Neuronal stem cell (in vitro differentiated cells): Measurements from ENCODE around the gene OSBPL3.
A peak's percentile ranks its signal among the peaks of the same experiment; 100 is the strongest.

Experiments used
- DNase-seq: peaks from one replicate; pipeline ENCODE4 v3.0.0-alpha.2; 2013; ENCODE audit warnings: low spot score
- H2AFZ ChIP-seq: one replicate; pipeline ENCODE4 v1.6.1; 2013; ENCODE audit warnings: mild to moderate bottlenecking, low read length, inconsistent platforms
- H2AK5ac ChIP-seq: 2 replicates; pipeline ENCODE4 v1.6.1; 2013; ENCODE audit warnings: low read depth, mild to moderate bottlenecking, inconsistent platforms, low read length, moderate library complexity, mixed read lengths
- H2BK120ac ChIP-seq: 2 replicates; pipeline ENCODE4 v1.6.1; 2013; ENCODE audit warnings: low read depth, mild to moderate bottlenecking, inconsistent platforms, low read length, moderate library complexity, mixed read lengths
- H2BK12ac ChIP-seq: one replicate; pipeline ENCODE4 v1.6.1; 2013; ENCODE audit warnings: low read length, inconsistent platforms
- H2BK15ac ChIP-seq: 2 replicates; pipeline ENCODE4 v1.6.1; 2013; ENCODE audit warnings: mild to moderate bottlenecking, low read length, inconsistent platforms, mixed read lengths
- H2BK5ac ChIP-seq: one replicate; pipeline ENCODE4 v1.6.1; 2013; ENCODE audit warnings: inconsistent platforms, mild to moderate bottlenecking, low read length, moderate library complexity
- H3K14ac ChIP-seq: one replicate; pipeline ENCODE4 v1.6.1; 2013; ENCODE audit warnings: low read length, inconsistent platforms
- H3K18ac ChIP-seq: 2 replicates; pipeline ENCODE4 v1.6.1; 2013; ENCODE audit warnings: low read length, inconsistent platforms
- H3K23ac ChIP-seq: 2 replicates; pipeline ENCODE4 v1.6.1; 2013; ENCODE audit warnings: low read depth, mild to moderate bottlenecking, mixed read lengths, low read length, inconsistent platforms; ENCODE audit not compliant: poor library complexity
- H3K27ac ChIP-seq: replicated peaks from 3 replicates; pipeline ENCODE4 v1.5.1; 2013; ENCODE audit warnings: low read length, inconsistent platforms
- H3K27me3 ChIP-seq, 3 experiments: 2 replicates each; pipeline ENCODE4 v1.6.1; 2013; ENCODE audit warnings: low read length in 3 of 3, mild to moderate bottlenecking in 2 of 3, inconsistent platforms in 1 of 3, low read depth in 1 of 3, mixed read lengths in 1 of 3, moderate library complexity in 1 of 3; ENCODE audit not compliant: control insufficient read depth in 3 of 3, insufficient read depth in 3 of 3
- H3K36me3 ChIP-seq, 2 donors: replicated peaks in 1 of 2; 2 replicates each; pipeline ENCODE4 v1.6.1; 2013; ENCODE audit warnings: low read length in 2 of 2; ENCODE audit not compliant: control insufficient read depth in 2 of 2, insufficient read depth in 2 of 2
- H3K4ac ChIP-seq: 2 replicates; pipeline ENCODE4 v1.6.1; 2013; ENCODE audit warnings: inconsistent platforms, mild to moderate bottlenecking, low read length, moderate library complexity
- H3K4me1 ChIP-seq, 2 donors: 1 replicate in 1 of 2; 2 replicates in 1 of 2; pipeline ENCODE4 v1.6.1; 2013; ENCODE audit warnings: low read length in 2 of 2, low read depth in 1 of 2; ENCODE audit not compliant: control insufficient read depth in 2 of 2, insufficient read depth in 1 of 2
- H3K4me2 ChIP-seq: one replicate; pipeline ENCODE4 v1.6.1; 2013; ENCODE audit warnings: mild to moderate bottlenecking, low read length, inconsistent platforms; ENCODE audit not compliant: insufficient read depth, poor library complexity, severe bottlenecking
- H3K4me3 ChIP-seq, 2 donors: 2 replicates each; pipeline ENCODE4 v1.5.1; 2013; ENCODE audit warnings: low read length in 2 of 2, mild to moderate bottlenecking in 2 of 2, inconsistent platforms in 1 of 2, moderate library complexity in 1 of 2
- H3K79me1 ChIP-seq: one replicate; pipeline ENCODE4 v1.6.1; 2013; ENCODE audit warnings: low read depth, mild to moderate bottlenecking, inconsistent platforms, low read length, moderate library complexity
- H3K9ac ChIP-seq: one replicate; pipeline ENCODE4 v1.6.1; 2013; ENCODE audit warnings: mild to moderate bottlenecking, low read depth, low read length, inconsistent platforms; ENCODE audit not compliant: poor library complexity
- H3K9me3 ChIP-seq, 2 donors: replicated peaks in 1 of 2; 2 replicates each; pipeline versions ENCODE3 to v1.6.1; 2013; ENCODE audit warnings: low read length in 2 of 2, mild to moderate bottlenecking in 2 of 2, inconsistent platforms in 1 of 2, low read depth in 1 of 2, mixed read lengths in 1 of 2, moderate library complexity in 1 of 2; ENCODE audit not compliant: control insufficient read depth in 2 of 2, insufficient read depth in 1 of 2
- H4K8ac ChIP-seq: one replicate; pipeline ENCODE4 v1.6.1; 2013; ENCODE audit warnings: low read depth, mild to moderate bottlenecking, inconsistent platforms, low read length, moderate library complexity
- H4K91ac ChIP-seq: one replicate; pipeline ENCODE4 v1.6.1; 2013; ENCODE audit warnings: low read length, low read depth, mild to moderate bottlenecking, inconsistent platforms; ENCODE audit not compliant: poor library complexity
- WGBS, 2 donors: extraction: QIAGEN DNeasy Blood & Tissue Kit; methylation state at CpG; one replicate each; pipeline ENCODE4 v1.1.7; 2013; ENCODE audit warnings: missing lambda C conversion rate in 2 of 2, mixed read lengths in 1 of 2; ENCODE audit not compliant: insufficient read length in 2 of 2, insufficient replicate concordance in 1 of 2; ENCODE audit errors: extremely low coverage in 2 of 2; 5-methylcytosine and 5-hydroxymethylcytosine counted together

Gene OSBPL3

DNA sequence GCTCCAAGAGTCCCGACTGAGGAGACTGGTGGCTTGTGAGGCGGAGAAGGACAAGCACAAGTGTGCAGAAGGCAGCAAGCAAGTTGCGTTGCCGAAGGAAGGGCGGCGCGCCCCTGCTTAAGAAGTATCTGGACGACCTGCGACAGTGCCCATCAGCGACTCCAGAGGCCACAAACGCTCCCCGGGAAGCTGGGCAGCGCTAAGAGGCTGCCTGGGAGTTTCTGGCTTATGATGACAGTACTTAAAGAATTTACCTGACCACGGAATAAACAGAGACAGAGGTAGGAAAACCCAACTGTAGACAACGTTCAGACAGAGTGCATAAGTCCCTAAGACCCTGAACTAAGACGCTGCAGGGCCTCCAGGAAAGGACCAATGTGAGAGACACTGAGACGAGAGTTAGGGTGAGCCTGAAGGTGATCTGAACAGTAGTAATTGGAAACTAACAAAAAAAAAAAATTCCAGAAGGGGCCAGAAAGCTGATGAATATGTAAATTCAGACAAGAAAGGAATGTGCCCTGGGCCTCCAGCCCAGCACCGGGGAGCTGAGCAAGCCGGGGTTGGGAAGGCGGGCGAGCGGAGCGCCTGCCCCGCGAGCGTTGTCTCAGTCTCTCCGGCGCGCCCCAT, 1.0 kb downstream of the OSBPL3 start:
- Histone ChIP-seq H2BK120ac (no peak overlapping the region), H2AK5ac (no peak overlapping the region), H3K79me1 (no peaks in the 10 kb centered on the region), H3K4me3 (peak overlapping the region; percentile 68 to 89), H3K14ac (no peak overlapping the region), H3K27me3 (peaks cover 0 to 29% (median 11%) of the 10 kb centered on the region in 3 experiments), H3K4me1 (peaks cover 12% of the 10 kb centered on the region in 2 donors), H3K27ac (no peak overlapping the region), H3K9me3 (peaks cover 3 to 7% of the 10 kb centered on the region in 2 donors), H2BK15ac (peak overlapping the region; percentile 47), H4K91ac (no peak overlapping the region), H3K36me3 (no peaks in the 10 kb centered on the region), H3K4me2 (peak overlapping the region; percentile 75), H3K9ac (peak overlapping the region; percentile 32), H3K4ac (no peak overlapping the region), H2AFZ (peak overlapping the region; percentile 92), H4K8ac (no peak overlapping the region), H3K18ac (peak overlapping the region; percentile 72), H2BK12ac (no peak overlapping the region), H3K23ac (no peak overlapping the region), H2BK5ac (no peak overlapping the region)
- no peak for DNase-seq
- no CpG with 5 or more reads among the region's 29 CpGs for WGBS, 2 donors

GRCh38 chr7:24975644-24976260, 4.2 kb downstream of the OSBPL3 start:
- Histone ChIP-seq H2BK120ac (no peak overlapping the region), H3K36me3 (no peaks in the 10 kb centered on the region), H2AFZ (no peak overlapping the region), H2AK5ac (no peak overlapping the region), H3K4ac (no peak overlapping the region), H3K4me3 (no peak overlapping the region), H2BK12ac (no peak overlapping the region), H3K18ac (no peak overlapping the region), H3K27ac (no peak overlapping the region), H3K23ac (no peak overlapping the region), H3K79me1 (peaks cover 2% of the 10 kb centered on the region), H2BK5ac (no peak overlapping the region), H4K91ac (no peak overlapping the region), H3K27me3 (peaks cover 0 to 9% (median 1%) of the 10 kb centered on the region in 3 experiments), H4K8ac (no peak overlapping the region), H3K9me3 (peaks cover 0 to under 1% of the 10 kb centered on the region in 2 donors), H3K4me1 (peaks cover 6 to 12% of the 10 kb centered on the region in 2 donors), H3K9ac (no peak overlapping the region), H3K14ac (no peak overlapping the region), H3K4me2 (no peak overlapping the region), H2BK15ac (no peak overlapping the region)
- no peak for DNase-seq
- WGBS, 2 donors, result no CpG with 5 or more reads among the region's 4 CpGs

DNA sequence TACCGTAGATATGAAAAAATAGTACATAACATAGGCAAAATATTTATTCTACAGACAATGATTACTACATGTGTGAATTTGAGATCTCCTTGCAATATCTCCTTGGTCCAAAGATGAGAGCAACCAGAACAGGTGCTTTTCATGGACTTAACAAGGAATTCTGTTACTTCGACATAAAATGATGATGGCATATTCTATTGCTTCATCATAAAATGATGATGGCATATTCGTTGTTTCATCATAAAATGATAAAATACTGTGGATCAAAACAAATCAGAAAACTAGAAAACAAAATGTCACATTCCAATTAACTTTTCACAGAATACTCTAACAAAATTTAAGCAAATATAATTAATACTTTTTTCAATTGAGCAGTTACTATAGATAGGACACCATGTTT, 4.8 kb downstream of the OSBPL3 start:
- H3K4me2 ChIP-seq, result no peak overlapping the region
- peaks cover 4 to 8% of the 10 kb centered on the region in 2 donors for H3K4me1 ChIP-seq
- no peak overlapping the region for H2AFZ ChIP-seq
- no peaks in the 10 kb centered on the region for H3K9me3 ChIP-seq
- peaks cover 2% of the 10 kb centered on the region for H3K79me1 ChIP-seq
- no peak overlapping the region for H3K23ac ChIP-seq
- no peak overlapping the region for H3K14ac ChIP-seq
- no peak overlapping the region for H3K4ac ChIP-seq
- no peak overlapping the region for H2AK5ac ChIP-seq
- no peak for DNase-seq
- no CpG with 5 or more reads among the region's 3 CpGs for WGBS, 2 donors
- no peak overlapping the region for H3K4me3 ChIP-seq
- H3K18ac ChIP-seq, result no peak overlapping the region
- H3K36me3 ChIP-seq, result no peaks in the 10 kb centered on the region
- H3K27ac ChIP-seq, result no peak overlapping the region
- H4K8ac ChIP-seq, result no peak overlapping the region
- peaks cover 0 to 5% (median 0%) of the 10 kb centered on the region in 3 experiments for H3K27me3 ChIP-seq
- no peak overlapping the region for H2BK120ac ChIP-seq
- H3K9ac ChIP-seq, result no peak overlapping the region
- H2BK15ac ChIP-seq, result no peak overlapping the region
- H2BK12ac ChIP-seq, result no peak overlapping the region
- H4K91ac ChIP-seq, result no peak overlapping the region
- no peak overlapping the region for H2BK5ac ChIP-seq

DNA sequence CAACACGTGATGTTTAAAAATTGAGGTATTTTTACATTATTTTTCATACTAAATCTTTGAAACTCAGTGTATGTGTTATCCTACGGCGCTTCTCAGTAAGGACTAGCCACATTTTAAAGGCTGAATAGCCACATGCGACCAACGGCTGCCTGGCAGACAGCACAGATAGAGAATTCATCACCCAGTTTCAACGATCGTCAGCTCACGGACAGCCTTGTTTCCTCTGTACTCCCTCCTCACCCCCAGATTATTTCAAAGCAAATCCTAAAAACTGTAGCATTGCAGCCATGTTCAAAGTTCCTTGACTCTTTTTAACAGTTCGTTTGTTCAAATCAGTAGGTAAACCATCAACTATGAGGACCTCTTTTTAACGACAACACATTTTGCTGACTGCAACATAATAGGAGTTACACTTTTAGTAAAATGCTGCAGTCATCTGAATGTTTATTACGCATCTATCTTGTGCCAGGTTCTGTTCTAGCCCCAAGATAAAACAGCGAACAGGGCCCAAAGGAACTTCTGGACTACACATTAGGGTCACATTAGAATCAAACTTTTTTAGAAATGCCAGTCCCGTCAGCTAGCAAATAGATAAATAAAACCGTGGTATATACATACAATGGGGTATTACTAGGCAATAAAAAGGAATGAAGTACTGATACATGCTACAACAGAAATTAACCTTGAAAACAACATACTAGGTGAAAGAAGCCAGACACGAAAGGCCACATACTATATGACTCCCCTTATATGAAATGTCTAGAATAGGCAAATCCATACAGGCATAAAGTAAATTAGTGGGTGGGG, 5.7 kb downstream of the OSBPL3 start:
- H3K14ac ChIP-seq, result no peak overlapping the region
- H3K9ac ChIP-seq, result no peak overlapping the region
- no peak for DNase-seq
- no peak overlapping the region for H3K4me3 ChIP-seq
- H2AK5ac ChIP-seq, result no peak overlapping the region
- no peak overlapping the region for H3K4me2 ChIP-seq
- H4K8ac ChIP-seq, result no peak overlapping the region
- H2BK120ac ChIP-seq, result no peak overlapping the region
- H2BK15ac ChIP-seq, result no peak overlapping the region
- no peak overlapping the region for H3K4ac ChIP-seq
- WGBS, 2 donors, result no CpG with 5 or more reads among the region's 15 CpGs
- H3K18ac ChIP-seq, result no peak overlapping the region
- H3K9me3 ChIP-seq, result no peaks in the 10 kb centered on the region
- no peak overlapping the region for H2BK5ac ChIP-seq
- peaks cover 4 to 8% of the 10 kb centered on the region in 2 donors for H3K4me1 ChIP-seq
- H3K79me1 ChIP-seq, result peaks cover 2% of the 10 kb centered on the region
- peaks cover 0 to 5% (median 0%) of the 10 kb centered on the region in 3 experiments for H3K27me3 ChIP-seq
- H2BK12ac ChIP-seq, result no peak overlapping the region
- no peak overlapping the region for H4K91ac ChIP-seq
- no peaks in the 10 kb centered on the region for H3K36me3 ChIP-seq
- H3K23ac ChIP-seq, result no peak overlapping the region
- no peak overlapping the region for H2AFZ ChIP-seq
- no peak overlapping the region for H3K27ac ChIP-seq
